Liver (tissue), 9 donors: Measurements from ENCODE around the gene CSKMT. TPM values are rescaled to one million over a fixed set of nuclear protein-coding genes. Genes with fewer than 3 reads are reported as not detected.

Experiments used
- DNase-seq: peaks from one replicate; pipeline ENCODE4 v3.0.0-alpha.2; 2017; ENCODE audit warnings: low spot score
- H3K27ac ChIP-seq, 2 donors: one replicate each; pipeline ENCODE4 v1.7.0; 2013; ENCODE audit warnings: inconsistent platforms in 2 of 2, low read length in 2 of 2, control low read depth in 1 of 2, low read depth in 1 of 2, mild to moderate bottlenecking in 1 of 2
- H3K27me3 ChIP-seq, 4 donors: one replicate each; pipeline versions ENCODE4 v1.6.1 to v1.7.0; 2013; ENCODE audit warnings: low read length in 3 of 4, inconsistent platforms in 1 of 4, mild to moderate bottlenecking in 1 of 4, moderate library complexity in 1 of 4; ENCODE audit not compliant: control insufficient read depth in 4 of 4, insufficient read depth in 4 of 4
- H3K36me3 ChIP-seq, 4 donors: one replicate each; pipeline versions ENCODE4 v1.6.1 to v1.7.0; 2013; ENCODE audit warnings: low read length in 3 of 4, mild to moderate bottlenecking in 3 of 4, low read depth in 1 of 4, moderate library complexity in 1 of 4; ENCODE audit not compliant: control insufficient read depth in 4 of 4, insufficient read depth in 3 of 4
- H3K4me1 ChIP-seq, 4 donors: one replicate each; pipeline versions ENCODE4 v1.6.1 to v1.7.0; 2013; ENCODE audit warnings: low read length in 3 of 4, mild to moderate bottlenecking in 3 of 4, moderate library complexity in 1 of 4; ENCODE audit not compliant: control insufficient read depth in 4 of 4, insufficient read depth in 4 of 4
- H3K4me3 ChIP-seq, 3 donors: one replicate each; pipeline versions ENCODE4 v1.6.1 to v1.7.0; 2013; ENCODE audit warnings: low read length in 3 of 3, control low read depth in 1 of 3, low read depth in 1 of 3, mild to moderate bottlenecking in 1 of 3
- H3K9ac ChIP-seq, 2 donors: one replicate each; pipeline ENCODE4 v1.7.0; 2013; ENCODE audit warnings: low read length in 2 of 2, mild to moderate bottlenecking in 2 of 2, moderate library complexity in 2 of 2, control low read depth in 1 of 2, low read depth in 1 of 2
- H3K9me3 ChIP-seq, 4 donors: one replicate each; pipeline versions ENCODE4 v1.6.1 to v1.7.0; 2013; ENCODE audit warnings: low read length in 3 of 4; ENCODE audit not compliant: control insufficient read depth in 4 of 4
- ATF3 ChIP-seq: IDR thresholded peaks from 2 replicates; pipeline ENCODE4 v1.6.1; 2016; ENCODE audit warnings: antibody characterized with exemption
- CTCF ChIP-seq: fragments of 150-350 bp; IDR thresholded peaks from 2 replicates; pipeline ENCODE4 v1.5.1; 2017; ENCODE audit warnings: improper control_type of control experiment, low read depth, low read length; ENCODE audit not compliant: missing input control
- EGR1 ChIP-seq, 2 donors: IDR thresholded peaks; 2 replicates each; pipeline ENCODE4 v1.6.1; 2016 to 2018; ENCODE audit warnings: antibody characterized with exemption in 2 of 2, low read depth in 2 of 2
- FOXA1 ChIP-seq: IDR thresholded peaks from 2 replicates; pipeline ENCODE4 v1.6.1; 2016; ENCODE audit warnings: antibody characterized with exemption
- FOXA2 ChIP-seq: IDR thresholded peaks from 2 replicates; pipeline ENCODE4 v1.6.1; 2016; ENCODE audit warnings: antibody characterized with exemption
- GABPA ChIP-seq, 2 donors: IDR thresholded peaks in 1 of 2; conservative IDR thresholded peaks in 1 of 2; 2 replicates each; pipeline ENCODE4 v1.6.1; 2016; ENCODE audit warnings: antibody characterized with exemption in 2 of 2, mild to moderate bottlenecking in 1 of 2, moderate library complexity in 1 of 2
- HNF4A ChIP-seq, 2 donors: conservative IDR thresholded peaks; 2 replicates each; pipeline ENCODE4 v1.6.1; 2016; ENCODE audit warnings: antibody characterized with exemption in 2 of 2, mild to moderate bottlenecking in 2 of 2
- HNF4G ChIP-seq: IDR thresholded peaks from 2 replicates; pipeline ENCODE4 v1.6.1; 2016; ENCODE audit warnings: antibody characterized with exemption
- JUND ChIP-seq, 2 donors: IDR thresholded peaks; 2 replicates each; pipeline ENCODE4 v1.6.1; 2016; ENCODE audit warnings: antibody characterized with exemption in 2 of 2
- NR2F2 ChIP-seq: IDR thresholded peaks from 2 replicates; pipeline ENCODE4 v1.6.1; 2016; ENCODE audit warnings: antibody characterized with exemption
- RAD21 ChIP-seq, 2 donors: IDR thresholded peaks; 2 replicates each; pipeline ENCODE4 v1.6.1; 2016; ENCODE audit warnings: antibody characterized with exemption in 2 of 2, mild to moderate bottlenecking in 2 of 2
- REST ChIP-seq: IDR thresholded peaks from 2 replicates; pipeline ENCODE4 v1.6.1; 2016; ENCODE audit warnings: antibody characterized with exemption, mild to moderate bottlenecking
- RXRA ChIP-seq, 2 donors: IDR thresholded peaks; 2 replicates each; pipeline ENCODE4 v1.6.1; 2017 to 2018; ENCODE audit warnings: antibody characterized with exemption in 2 of 2, mild to moderate bottlenecking in 1 of 2
- SP1 ChIP-seq: IDR thresholded peaks from 2 replicates; pipeline ENCODE4 v1.6.1; 2018; ENCODE audit warnings: antibody characterized with exemption, mild to moderate bottlenecking
- TAF1 ChIP-seq: conservative IDR thresholded peaks from 2 replicates; pipeline ENCODE4 v1.6.1; 2016; ENCODE audit warnings: antibody characterized with exemption, mild to moderate bottlenecking
- YY1 ChIP-seq: IDR thresholded peaks from 2 replicates; pipeline ENCODE4 v1.6.1; 2016; ENCODE audit warnings: antibody characterized with exemption, mild to moderate bottlenecking
- ZBTB33 ChIP-seq: IDR thresholded peaks from 2 replicates; pipeline ENCODE4 v1.6.1; 2016; ENCODE audit warnings: antibody characterized with exemption
- WGBS: extraction: QIAGEN DNeasy Blood & Tissue Kit; methylation state at CpG from one replicate; pipeline ENCODE4 v1.1.7; 2013; 5-methylcytosine and 5-hydroxymethylcytosine counted together
- polyA plus RNA-seq, 2 donors: library from polyadenylated mRNA; stranded (reverse) in 1 of 2; unstranded in 1 of 2; fragments of 200-250 nt in 1 of 2; fragments of >200 nt in 1 of 2; fragmentation: Nextera tagmentation in 1 of 2; extraction: Ambion mirVana in 1 of 2; gene quantifications; one replicate each; pipeline versions ENCODE4 v1.2.1 to v1.2.3, GENCODE V29; 2013 to 2015
- total RNA-seq, 2 donors: library from RNA; depleted of rRNA; stranded (reverse); fragments of >200 nt; gene quantifications; one replicate each; pipeline ENCODE4 v1.2.3, GENCODE V29; 2014
- TF ChIP-seq, protein P1 (sequence below): IDR thresholded peaks from 2 replicates; pipeline ENCODE4 v1.6.1; 2016; ENCODE audit warnings: antibody characterized with exemption
- donor health status: healthy.
- donor health status: healthy.
- donor health status: healthy.
- donor health status: healthy.
- donor health status: healthy.

The CSKMT gene
- total and polyA plus RNA-seq, 4 donors, result 1.8 to 2.5 (median 2.3) TPM

DNA sequence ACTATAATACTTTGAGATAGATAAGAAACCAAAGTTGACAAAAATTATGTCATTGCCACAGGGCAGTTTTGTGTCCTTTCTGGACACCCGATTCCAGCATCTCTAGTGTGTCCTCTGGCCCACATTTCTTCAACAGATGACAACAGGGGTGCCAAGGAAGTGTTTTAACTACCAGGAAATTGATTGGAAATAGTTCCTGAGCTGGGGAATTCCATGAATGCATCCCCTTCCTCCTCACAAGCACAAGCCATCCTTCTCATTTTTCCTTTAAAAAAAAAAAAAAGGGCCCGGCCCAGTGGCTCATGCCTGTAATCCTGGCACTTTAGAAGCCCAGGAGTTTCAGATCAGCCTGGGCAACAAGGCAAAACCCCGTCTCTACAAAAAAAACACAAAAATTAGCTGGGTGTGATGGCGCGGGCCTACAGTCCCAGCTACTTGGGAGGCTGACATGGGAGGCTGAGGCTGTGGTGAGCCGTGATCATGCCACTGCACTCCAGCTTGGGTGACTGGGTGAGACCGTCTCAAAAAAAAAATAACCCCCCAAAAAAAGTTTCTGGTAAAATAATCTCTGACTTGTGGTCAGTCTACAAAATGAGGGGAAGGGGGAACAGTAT, 42.5 kb upstream of the CSKMT start:
- H3K4me1 ChIP-seq, result peaks cover 4 to 17% (median 10%) of the 10 kb centered on the region in 4 donors
- no peak for DNase-seq
- H3K27me3 ChIP-seq, result no peaks in the 10 kb centered on the region
- TF ChIP-seq REST (no peak), TAF1 (no peak), HNF4A (conservative IDR thresholded peaks at IDR 0.05) (no peak), RXRA (IDR thresholded peaks at IDR 0.05) (no peak), FOXA1 (no peak), EGR1 (IDR thresholded peaks at IDR 0.05; ENCODE audit: low read depth in 2 of 2) (no peak), YY1 (no peak), NR2F2 (no peak), HNF4G (no peak), FOXA2 (no peak), JUND (IDR thresholded peaks at IDR 0.05) (no peak), CTCF (no peak), RAD21 (IDR thresholded peaks at IDR 0.05) (no peak), ATF3 (no peak), SP1 (no peak), GABPA (IDR thresholded peaks at IDR 0.05 in 1 of 2, conservative IDR thresholded peaks at IDR 0.05 in 1 of 2) (no peak), ZBTB33 (no peak)
- TF ChIP-seq, protein P1, sequence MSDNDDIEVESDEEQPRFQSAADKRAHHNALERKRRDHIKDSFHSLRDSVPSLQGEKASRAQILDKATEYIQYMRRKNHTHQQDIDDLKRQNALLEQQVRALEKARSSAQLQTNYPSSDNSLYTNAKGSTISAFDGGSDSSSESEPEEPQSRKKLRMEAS, result no peak
- H3K4me3 ChIP-seq, result no peak overlapping the region
- H3K27ac ChIP-seq, result peak overlapping the region; percentile 80 to 96
- peaks cover 9 to 27% (median 24%) of the 10 kb centered on the region in 4 donors for H3K36me3 ChIP-seq
- no peaks in the 10 kb centered on the region for H3K9me3 ChIP-seq
- no peak overlapping the region for H3K9ac ChIP-seq
- 89% methylated on average over 7 of the region's 7 CpGs for WGBS
